GM21381 (cell line): ENCODE measurements around the gene PDHA2.
"Not testable (repeated sequence)": the region's sequence is repeated elsewhere in the genome, so short reads cannot be mapped to it uniquely, and the experiment has no call there.

Source experiments
- ATAC-seq: cut with Tn5 transposase; IDR thresholded peaks from one replicate; pipeline ENCODE4 v1.9.1; 2021; ENCODE audit warnings: mild to moderate bottlenecking, moderate library complexity; ENCODE audit not compliant: unreplicated experiment

Gene PDHA2

GRCh38 chr4:95839891-95840290 lies at the start of gene PDHA2:
PDHA2 (plus strand) TSS chr4:95840093; CDS start chr4:95840151, 58 bp downstream.
- no peak for ATAC-seq

GRCh38 chr4:95798003-95798402 lies 41.9 kb upstream of the PDHA2 start:
- ATAC-seq: no peak

- ATAC-seq: no peak
Observed at GRCh38 chr4:95798727-95799126, 41.2 kb upstream of the PDHA2 start.

GRCh38 chr4:95821867-95822266 lies 18.0 kb upstream of the PDHA2 start:
- no peak for ATAC-seq

- no peak for ATAC-seq
Observed at GRCh38 chr4:95825546-95825945, 14.3 kb upstream of the PDHA2 start.

GRCh38 chr4:95830651-95831050 lies 9.2 kb upstream of the PDHA2 start:
- no peak for ATAC-seq

GRCh38 chr4:95831166-95831565 lies 8.7 kb upstream of the PDHA2 start:
- ATAC-seq: no peak

GRCh38 chr4:95833711-95834194 lies 6.1 kb upstream of the PDHA2 start:
- ATAC-seq: no peak

- no peak for ATAC-seq
Observed at GRCh38 chr4:95835672-95836071, 4.2 kb upstream of the PDHA2 start.

GRCh38 chr4:95838192-95838591 lies 1.7 kb upstream of the PDHA2 start:
- no peak for ATAC-seq

- no peak for ATAC-seq
Observed at GRCh38 chr4:95847908-95848460, 8.1 kb downstream of the PDHA2 start.

- ATAC-seq: no peak
Observed at GRCh38 chr4:95850161-95850560, 10.3 kb downstream of the PDHA2 start.

GRCh38 chr4:95857761-95858160 lies 17.9 kb downstream of the PDHA2 start:
- ATAC-seq: no peak

- ATAC-seq: no peak
Observed at GRCh38 chr4:95867919-95868318, 28.0 kb downstream of the PDHA2 start.

- ATAC-seq: not testable (repeated sequence)
Observed at GRCh38 chr4:95869414-95869813, 29.5 kb downstream of the PDHA2 start.

GRCh38 chr4:95869961-95870500 lies 30.1 kb downstream of the PDHA2 start:
- no peak for ATAC-seq

GRCh38 chr4:95877636-95878035 lies 37.7 kb downstream of the PDHA2 start:
- no peak for ATAC-seq

GRCh38 chr4:95887551-95887950 lies 47.7 kb downstream of the PDHA2 start:
- no peak for ATAC-seq

- ATAC-seq: no peak
Observed at GRCh38 chr4:95889662-95890061, 49.8 kb downstream of the PDHA2 start.
